ENCODE measurements around the gene PTGFRN. TPM values are rescaled to one million over a fixed set of nuclear protein-coding genes. Genes with fewer than 3 reads are reported as not detected.

Gene PTGFRN
- total RNA-seq, 3 donors from 2014 or later, result 10.0 to 17.0 (median 15.5) TPM

GRCh38 chr1:117013309-117013858, 103.7 kb downstream of the PTGFRN start:
- H3K4me1 Mint-ChIP-seq (ENCODE audit: low read depth), result peaks cover 56% of the 10 kb centered on the region
- H3K9me3 Mint-ChIP-seq, result no peaks in the 10 kb centered on the region
- no peaks in the 10 kb centered on the region for H3K36me3 Mint-ChIP-seq (ENCODE audit: insufficient read depth)
- no peak for ATAC-seq
- H3K27me3 Mint-ChIP-seq (ENCODE audit: low read depth), result no peaks in the 10 kb centered on the region
- no peak for DNase-seq
- no peak overlapping the region for H3K4me3 Mint-ChIP-seq

GRCh38 chr1:117014209-117014608, 104.5 kb downstream of the PTGFRN start:
- Mint-ChIP-seq H3K27me3 (ENCODE audit: low read depth) (no peaks in the 10 kb centered on the region), H3K4me1 (ENCODE audit: low read depth) (peaks cover 47% of the 10 kb centered on the region), H3K4me3 (no peak overlapping the region), H3K9me3 (no peaks in the 10 kb centered on the region), H3K36me3 (ENCODE audit: insufficient read depth) (peaks cover under 1% of the 10 kb centered on the region)
- DNase-seq, result no peak
- peak; percentile 43 to 76 for ATAC-seq

DNA sequence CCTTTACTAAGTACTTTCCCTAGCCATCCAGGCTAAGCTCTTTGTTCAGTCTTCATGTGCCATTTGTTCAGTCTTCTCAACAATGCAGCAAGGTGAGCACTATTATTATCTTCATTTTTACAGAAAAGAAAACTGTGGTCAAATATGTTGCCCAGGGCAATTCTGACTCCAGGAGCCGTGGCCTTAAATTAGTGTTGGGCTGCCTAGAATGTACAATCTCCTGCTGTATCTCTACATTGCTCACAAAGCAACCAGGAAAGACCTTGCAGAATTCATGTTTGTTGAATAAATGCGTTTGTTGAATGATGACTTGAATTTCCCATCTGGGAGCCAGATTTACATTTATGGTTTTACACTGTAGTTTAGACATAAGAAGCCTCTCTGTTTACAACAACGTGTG, 106.0 kb downstream of the PTGFRN start:
- Mint-ChIP-seq H3K4me1 (ENCODE audit: low read depth) (peaks cover 35% of the 10 kb centered on the region), H3K4me3 (peak overlapping the region; percentile 11), H3K9me3 (no peaks in the 10 kb centered on the region), H3K27me3 (ENCODE audit: low read depth) (no peaks in the 10 kb centered on the region), H3K36me3 (ENCODE audit: insufficient read depth) (peaks cover 9% of the 10 kb centered on the region)
- ATAC-seq (no peak), DNase-seq (no peak)

GRCh38 chr1:117017062-117017461, 107.3 kb downstream of the PTGFRN start:
- Mint-ChIP-seq H3K4me1 (ENCODE audit: low read depth) (peaks cover 34% of the 10 kb centered on the region), H3K4me3 (no peak overlapping the region), H3K9me3 (no peaks in the 10 kb centered on the region), H3K27me3 (ENCODE audit: low read depth) (no peaks in the 10 kb centered on the region), H3K36me3 (ENCODE audit: insufficient read depth) (peaks cover 9% of the 10 kb centered on the region)
- no peak for DNase-seq
- ATAC-seq, result peak in 1 of 2 donors; percentile 36

- Mint-ChIP-seq H3K27me3 (ENCODE audit: low read depth) (no peaks in the 10 kb centered on the region), H3K36me3 (ENCODE audit: insufficient read depth) (peaks cover 9% of the 10 kb centered on the region), H3K9me3 (no peaks in the 10 kb centered on the region), H3K4me3 (no peak overlapping the region), H3K4me1 (ENCODE audit: low read depth) (peaks cover 34% of the 10 kb centered on the region)
- DNase-seq, result no peak
- ATAC-seq, result no peak
These were observed 107.9 kb downstream of the PTGFRN start for GRCh38 chr1:117017648-117018047.

DNA sequence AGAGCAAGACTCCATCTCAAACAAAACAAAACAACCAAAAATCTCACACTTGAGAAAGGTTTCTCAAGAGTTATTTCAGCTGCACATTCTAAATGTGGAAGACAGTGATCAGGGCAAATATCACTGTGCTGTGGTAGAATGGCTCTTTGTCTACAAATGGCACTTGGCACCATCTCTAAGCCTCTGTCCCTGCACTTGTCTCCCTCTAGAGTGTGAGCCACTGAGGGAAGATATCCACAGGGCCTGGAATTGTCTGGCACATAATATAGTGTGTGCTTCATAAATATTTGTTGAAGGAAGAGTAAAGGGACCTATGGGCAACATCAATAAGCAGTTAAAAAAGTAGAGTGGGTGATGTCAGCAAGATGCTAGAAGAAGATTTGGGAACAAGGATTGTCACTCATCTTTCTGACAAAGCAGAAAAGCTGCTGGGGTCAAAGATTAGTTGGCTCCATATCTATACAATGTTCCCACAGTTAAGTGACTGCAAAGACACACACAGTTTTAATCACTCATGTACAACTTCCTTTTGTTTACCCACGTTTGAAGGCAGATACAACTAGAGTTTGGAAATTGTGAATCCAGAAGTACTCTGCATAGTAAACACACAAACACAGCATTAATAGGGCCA, 110.9 kb downstream of the PTGFRN start:
- Mint-ChIP-seq H3K4me1 (ENCODE audit: low read depth) (peaks cover 17% of the 10 kb centered on the region), H3K4me3 (no peak overlapping the region), H3K9me3 (no peaks in the 10 kb centered on the region), H3K36me3 (ENCODE audit: insufficient read depth) (peaks cover 11% of the 10 kb centered on the region), H3K27me3 (ENCODE audit: low read depth) (no peaks in the 10 kb centered on the region)
- DNase-seq, result no peak
- ATAC-seq, result no peak

DNA sequence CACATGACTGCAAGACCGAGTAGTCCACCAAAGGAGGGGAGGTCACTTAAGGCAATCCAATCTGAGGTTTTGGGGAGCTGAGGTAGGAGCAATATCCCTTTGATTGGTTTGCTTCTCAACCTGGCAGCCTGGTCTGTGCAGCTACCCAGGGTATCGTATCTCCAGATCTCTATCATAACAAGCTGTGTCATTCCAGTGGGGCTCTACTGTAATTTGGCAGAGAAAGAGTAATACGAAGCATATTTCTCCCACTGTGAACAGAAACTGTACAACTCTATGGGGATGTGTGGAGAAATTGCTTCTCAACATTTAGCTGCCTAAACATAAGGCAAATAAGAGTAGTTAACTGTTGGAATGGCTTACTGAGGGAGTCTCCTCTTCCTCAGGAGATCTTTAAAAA, 112.4 kb downstream of the PTGFRN start:
- Mint-ChIP-seq H3K4me1 (ENCODE audit: low read depth) (peaks cover 11% of the 10 kb centered on the region), H3K27me3 (ENCODE audit: low read depth) (no peaks in the 10 kb centered on the region)

GRCh38 chr1:117025568-117025967, 115.9 kb downstream of the PTGFRN start:
- ATAC-seq (no peak), DNase-seq (no peak)
- H3K27me3 Mint-ChIP-seq (ENCODE audit: low read depth), result no peaks in the 10 kb centered on the region
- no peak overlapping the region for H3K4me3 Mint-ChIP-seq
- peaks cover 5% of the 10 kb centered on the region for H3K36me3 Mint-ChIP-seq (ENCODE audit: insufficient read depth)
- H3K9me3 Mint-ChIP-seq, result no peaks in the 10 kb centered on the region
- H3K4me1 Mint-ChIP-seq (ENCODE audit: low read depth), result peaks cover 2% of the 10 kb centered on the region

More for the DNA sequence above, 112.4 kb downstream of the PTGFRN start:
- Mint-ChIP-seq H3K4me3 (no peak overlapping the region), H3K9me3 (no peaks in the 10 kb centered on the region), H3K36me3 (ENCODE audit: insufficient read depth) (peaks cover 13% of the 10 kb centered on the region)
- no peak for DNase-seq
- ATAC-seq, result no peak

- no peak for ATAC-seq
These were observed 116.6 kb downstream of the PTGFRN start for GRCh38 chr1:117026361-117026760.

DNA sequence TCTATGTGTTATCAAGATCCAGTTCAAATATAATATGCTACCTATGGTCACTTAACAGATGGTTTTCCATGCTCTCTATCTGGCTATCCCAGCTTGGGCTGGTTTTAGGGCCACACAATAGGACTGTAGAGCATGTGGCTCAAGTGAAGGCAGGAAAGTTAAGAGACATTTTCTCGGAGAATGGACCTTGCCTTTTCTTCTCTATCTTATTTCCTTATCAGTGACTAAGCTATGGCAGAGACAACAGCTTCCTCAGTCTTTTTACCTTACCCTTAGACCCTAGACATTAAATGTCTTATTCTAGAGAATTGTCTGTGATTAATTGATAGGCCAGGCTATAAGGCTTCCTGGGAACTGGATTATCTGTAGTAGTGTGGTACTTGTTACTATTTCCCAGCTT, 120.0 kb downstream of the PTGFRN start:
- Mint-ChIP-seq H3K36me3 (ENCODE audit: insufficient read depth) (peaks cover 4% of the 10 kb centered on the region), H3K9me3 (no peaks in the 10 kb centered on the region), H3K4me3 (no peak overlapping the region), H3K4me1 (ENCODE audit: low read depth) (peaks cover 7% of the 10 kb centered on the region), H3K27me3 (ENCODE audit: low read depth) (no peaks in the 10 kb centered on the region)
- DNase-seq, result no peak
- ATAC-seq, result no peak

More at GRCh38 chr1:117026361-117026760, 116.6 kb downstream of the PTGFRN start:
- DNase-seq, result no peak
- Mint-ChIP-seq H3K4me1 (ENCODE audit: low read depth) (peaks cover 2% of the 10 kb centered on the region), H3K27me3 (ENCODE audit: low read depth) (no peaks in the 10 kb centered on the region), H3K4me3 (no peak overlapping the region), H3K36me3 (ENCODE audit: insufficient read depth) (peaks cover 5% of the 10 kb centered on the region), H3K9me3 (no peaks in the 10 kb centered on the region)

DNA sequence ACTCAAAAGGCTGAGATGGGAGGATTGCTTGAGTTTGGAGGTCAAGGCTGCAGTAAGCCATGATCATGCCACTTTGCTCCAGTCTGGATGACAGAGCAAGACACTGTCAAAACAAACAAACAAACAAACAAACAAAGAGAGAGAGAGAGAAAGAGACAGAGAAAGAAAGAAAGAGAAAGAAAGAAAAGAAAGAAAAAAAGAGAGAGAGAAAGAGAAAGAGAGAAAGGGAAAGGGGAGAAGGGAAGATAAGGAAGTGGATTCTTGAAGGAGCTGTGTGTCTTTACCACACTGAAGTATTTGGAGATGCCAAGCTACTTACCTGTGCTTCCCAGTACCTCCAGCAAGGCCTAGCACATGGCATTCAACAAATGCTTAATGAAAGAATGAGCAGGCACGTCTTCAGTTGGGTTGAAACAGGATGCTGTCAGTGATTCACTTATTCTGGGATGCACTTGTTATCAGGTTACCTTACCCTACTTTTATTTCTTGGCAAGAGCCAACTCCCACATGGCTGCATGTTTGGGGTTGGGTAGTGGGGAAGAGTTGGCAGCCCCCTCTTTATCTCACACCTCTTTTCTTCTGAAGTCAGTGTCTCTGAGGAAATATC, 120.7 kb downstream of the PTGFRN start:
- H3K4me1 Mint-ChIP-seq (ENCODE audit: low read depth), result peaks cover 7% of the 10 kb centered on the region
- DNase-seq (no peak), ATAC-seq (no peak)
- no peaks in the 10 kb centered on the region for H3K27me3 Mint-ChIP-seq (ENCODE audit: low read depth)
- no peaks in the 10 kb centered on the region for H3K9me3 Mint-ChIP-seq
- H3K4me3 Mint-ChIP-seq, result peak overlapping the region; percentile 58
- peaks cover 4% of the 10 kb centered on the region for H3K36me3 Mint-ChIP-seq (ENCODE audit: insufficient read depth)

DNA sequence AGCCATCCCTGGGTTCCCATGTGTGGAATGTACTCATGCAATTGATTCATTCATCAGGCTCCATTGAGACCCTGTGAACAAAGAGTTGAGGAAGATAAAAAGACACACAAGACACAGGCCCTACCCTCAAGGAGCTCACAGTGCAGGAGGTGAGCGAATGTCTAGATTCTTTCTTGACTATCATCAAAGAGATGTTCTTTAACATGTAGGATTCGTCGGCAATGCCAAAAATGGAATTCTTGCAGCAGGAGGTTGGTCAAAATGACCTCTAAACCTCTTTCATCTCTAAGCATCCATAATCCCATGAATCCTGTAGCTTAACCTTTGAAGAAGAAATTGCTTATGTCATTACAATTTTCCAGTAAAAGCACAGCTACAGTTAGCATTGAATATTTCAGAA, 122.5 kb downstream of the PTGFRN start:
- peaks cover 2% of the 10 kb centered on the region for H3K36me3 Mint-ChIP-seq (ENCODE audit: insufficient read depth)
- DNase-seq, result no peak
- ATAC-seq, result no peak
- no peaks in the 10 kb centered on the region for H3K27me3 Mint-ChIP-seq (ENCODE audit: low read depth)
- H3K4me3 Mint-ChIP-seq, result no peak overlapping the region
- H3K4me1 Mint-ChIP-seq (ENCODE audit: low read depth), result peaks cover 7% of the 10 kb centered on the region
- no peaks in the 10 kb centered on the region for H3K9me3 Mint-ChIP-seq

- Mint-ChIP-seq H3K4me1 (ENCODE audit: low read depth) (peaks cover 7% of the 10 kb centered on the region), H3K9me3 (no peaks in the 10 kb centered on the region)
- ATAC-seq, result no peak
These were observed 123.2 kb downstream of the PTGFRN start for GRCh38 chr1:117032681-117033539.

DNA sequence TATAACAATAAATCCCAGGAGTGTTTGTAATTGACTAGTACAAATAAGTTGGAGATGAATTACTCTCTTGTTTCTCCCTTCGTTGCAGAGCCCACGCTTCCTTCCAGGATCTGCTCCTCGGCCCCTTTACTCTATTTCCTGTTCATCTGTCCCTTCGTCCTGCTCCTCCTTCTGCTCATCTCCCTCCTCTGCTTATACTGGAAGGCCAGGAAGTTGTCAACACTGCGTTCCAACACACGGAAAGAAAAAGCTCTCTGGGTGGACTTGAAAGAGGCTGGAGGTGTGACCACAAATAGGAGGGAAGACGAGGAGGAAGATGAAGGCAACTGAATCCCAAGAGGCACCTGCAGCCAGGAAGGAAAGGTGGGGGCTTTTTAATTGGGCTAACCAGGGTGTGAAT, 124.1 kb downstream of the PTGFRN start:
- H3K27me3 Mint-ChIP-seq (ENCODE audit: low read depth), result no peaks in the 10 kb centered on the region
- DNase-seq, result no peak
- H3K4me3 Mint-ChIP-seq, result no peak overlapping the region
- no peak for ATAC-seq
- H3K9me3 Mint-ChIP-seq, result no peaks in the 10 kb centered on the region
- H3K4me1 Mint-ChIP-seq (ENCODE audit: low read depth), result peaks cover 7% of the 10 kb centered on the region
- peaks cover 2% of the 10 kb centered on the region for H3K36me3 Mint-ChIP-seq (ENCODE audit: insufficient read depth)

More at GRCh38 chr1:117032681-117033539, 123.2 kb downstream of the PTGFRN start:
- DNase-seq, result no peak
- H3K27me3 Mint-ChIP-seq (ENCODE audit: low read depth), result no peaks in the 10 kb centered on the region
- H3K4me3 Mint-ChIP-seq, result no peak overlapping the region
- peaks cover 2% of the 10 kb centered on the region for H3K36me3 Mint-ChIP-seq (ENCODE audit: insufficient read depth)
